Fibroblast of lung (primary cell): Measurements from ENCODE around the gene SLC12A4.

ENCODE experiments used
- CTCF ChIP-seq, 2 donors: IDR thresholded peaks in 1 of 2; conservative IDR thresholded peaks in 1 of 2; 1 replicate in 1 of 2; 2 replicates in 1 of 2; pipeline ENCODE4 v1.5.1; 2011 to 2012; ENCODE audit warnings: low read length in 2 of 2, control low read depth in 1 of 2, inconsistent platforms in 1 of 2, low read depth in 1 of 2, mild to moderate bottlenecking in 1 of 2
- EZH2 ChIP-seq: IDR thresholded peaks from 2 replicates; pipeline ENCODE4 v1.5.1; 2012; ENCODE audit warnings: low read length, control low read depth, mild to moderate bottlenecking; ENCODE audit errors: missing control alignments

- TF ChIP-seq CTCF (conservative IDR thresholded peaks at IDR 0.05 in 1 of 2, IDR thresholded peaks at IDR 0.05 in 1 of 2; ENCODE audit: low read depth in 1 of 2, low read length in 2 of 2) (no peak), EZH2 (no peak)
Measured at GRCh38 chr16:68009157-68009735, 40.8 kb upstream of the SLC12A4 start.
